Panc1 (cell line): ENCODE measurements around the gene RFX5. TPM values are rescaled to one million over a fixed set of nuclear protein-coding genes. Genes with fewer than 3 reads are reported as not detected.
"Not testable (repeated sequence)": the region's sequence is repeated elsewhere in the genome, so short reads cannot be mapped to it uniquely, and the experiment has no call there.

Source experiments
- ATAC-seq: fragments of 200-7000 bp; cut with Tn5 transposase; 2 replicates; pipeline ENCODE4 v1.9.1; 2020; ENCODE audit warnings: mild to moderate bottlenecking, moderate library complexity
- BruUV-seq: library from RNA; stranded (reverse); fragments of 400-500 nt; replicated peaks from 2 replicates; lab custom pipeline; 2021; lab: Mats Ljungman, UMichigan
- CTCF ChIA-PET: fragments of 300-600 bp; sonication (Branson Sonifier 250); formaldehyde crosslinking; loops from one replicate; lab custom pipeline; 2022; ENCODE audit warnings: antibody characterized with exemption; lab: Charles Lee
- POLR2A ChIA-PET: fragments of 300-600 bp; sonication (Branson Sonifier 250); formaldehyde crosslinking; loops from one replicate; lab custom pipeline; 2022; ENCODE audit warnings: antibody characterized with exemption; lab: Charles Lee
- DNase-seq: peaks from one replicate; pipeline ENCODE4 v3.0.0-alpha.2; 2010; ENCODE audit warnings: low read depth, low spot score
- H3K27ac ChIP-seq: 2 replicates; pipeline ENCODE4 v1.5.1; 2011; ENCODE audit warnings: mild to moderate bottlenecking, low read length, inconsistent platforms
- H3K27me3 ChIP-seq: fragments of 200-500 bp; sonication (Bioruptor generic); 2 replicates; pipeline ENCODE4 v1.6.0; 2014; ENCODE audit warnings: low read length, inconsistent platforms; ENCODE audit not compliant: control insufficient read depth, insufficient read depth
- H3K36me3 ChIP-seq: fragments of 200-500 bp; sonication (Bioruptor generic); 2 replicates; pipeline ENCODE4 v1.5.1; 2014; ENCODE audit warnings: inconsistent platforms, mild to moderate bottlenecking, low read length, moderate library complexity; ENCODE audit not compliant: control insufficient read depth, insufficient read depth
- H3K4me1 ChIP-seq: 2 replicates; pipeline ENCODE4 v1.5.1; 2011; ENCODE audit warnings: inconsistent platforms, mild to moderate bottlenecking, low read length, moderate library complexity; ENCODE audit not compliant: control insufficient read depth, insufficient read depth
- H3K4me3 ChIP-seq, 2 experiments: 2 replicates each; pipeline ENCODE4 v1.5.1; 2011 to 2012; ENCODE audit warnings: low read depth in 2 of 2, low read length in 2 of 2, mild to moderate bottlenecking in 2 of 2, inconsistent platforms in 1 of 2, moderate library complexity in 1 of 2
- H3K9me3 ChIP-seq: fragments of 200-500 bp; sonication (Bioruptor generic); 2 replicates; pipeline ENCODE4 v1.5.1; 2014; ENCODE audit warnings: low read depth, mild to moderate bottlenecking, inconsistent platforms, low read length, moderate library complexity; ENCODE audit not compliant: control insufficient read depth, insufficient read depth
- CTCF ChIP-seq: fragments of 450-650 bp; IDR thresholded peaks from 2 replicates; pipeline ENCODE4 v1.5.1; 2017; ENCODE audit warnings: mild to moderate bottlenecking
- POLR2AphosphoS5 ChIP-seq: IDR thresholded peaks from 2 replicates; pipeline ENCODE4 v1.6.1; 2012; ENCODE audit warnings: mild to moderate bottlenecking, low read depth, low read length, moderate library complexity
- SIN3A ChIP-seq: IDR thresholded peaks from 2 replicates; pipeline ENCODE4 v1.6.1; 2012; ENCODE audit warnings: low read depth, mild to moderate bottlenecking, low read length, moderate library complexity, borderline replicate concordance; ENCODE audit not compliant: insufficient read depth
- TCF7L2 ChIP-seq: IDR thresholded peaks from 2 replicates; pipeline ENCODE4 v1.6.1; 2011; ENCODE audit warnings: mild to moderate bottlenecking, low read depth, low read length, inconsistent platforms
- in situ Hi-C: cut with HindIII; loops from 2 replicates; pipeline ENCODE4 v1.10.0; 2016; ENCODE audit warnings: low sequenced_read_pairs, low pct_unique_long_range_greater_than_20kb
- intact Hi-C: fragments of 100-400 bp; cut with micrococcal nuclease; formaldehyde crosslinking; loops from one replicate; pipeline ENCODE4 v1.10.0; 2022; ENCODE audit not compliant: unreplicated experiment
- total RNA-seq: library from RNA; stranded (reverse); gene quantifications from one replicate; pipeline ENCODE4 v1.2.1, GENCODE V29; 2021; ENCODE audit not compliant: unreplicated experiment
- TF ChIP-seq, protein P1 (sequence below), 2 experiments: IDR thresholded peaks; 2 replicates each; pipeline ENCODE4 v1.6.1; 2011 to 2012; ENCODE audit warnings: low read depth in 2 of 2, control low read depth in 1 of 2, low read length in 1 of 2, mild to moderate bottlenecking in 1 of 2, moderate library complexity in 1 of 2; ENCODE audit not compliant: insufficient read depth in 1 of 2

The RFX5 gene
- total RNA-seq, 1 experiment from 2014 or later = 75.5 TPM

GRCh38 chr1:151352021-151352718 is 5.1 kb upstream of the RFX5 start:
- DNase-seq (no peak), ATAC-seq (no peak)
- ChIA-PET CTCF (interaction anchor here (0.6 kb wide), 2 partner anchors 17 to 51 kb away, joined by 4 to 9 read pairs; no protein-coding TSS in a partner anchor), POLR2A (no interaction called here)
- Histone ChIP-seq H3K36me3 (no peaks in the 10 kb centered on the region), H3K9me3 (peaks cover 6% of the 10 kb centered on the region; the same call in 1 of the 2 replicates), H3K4me1 (peaks cover 5% of the 10 kb centered on the region; the same call in 1 of the 2 replicates), H3K27ac (no peak overlapping the region), H3K4me3 (no peak overlapping the region), H3K27me3 (no peaks in the 10 kb centered on the region)
- in situ Hi-C loops (no loop called here), intact Hi-C loops (no loop called here)
- no TSS peak for BruUV-seq
- no peak for TF ChIP-seq CTCF
- TF ChIP-seq TCF7L2 = no peak
- TF ChIP-seq, protein P1, sequence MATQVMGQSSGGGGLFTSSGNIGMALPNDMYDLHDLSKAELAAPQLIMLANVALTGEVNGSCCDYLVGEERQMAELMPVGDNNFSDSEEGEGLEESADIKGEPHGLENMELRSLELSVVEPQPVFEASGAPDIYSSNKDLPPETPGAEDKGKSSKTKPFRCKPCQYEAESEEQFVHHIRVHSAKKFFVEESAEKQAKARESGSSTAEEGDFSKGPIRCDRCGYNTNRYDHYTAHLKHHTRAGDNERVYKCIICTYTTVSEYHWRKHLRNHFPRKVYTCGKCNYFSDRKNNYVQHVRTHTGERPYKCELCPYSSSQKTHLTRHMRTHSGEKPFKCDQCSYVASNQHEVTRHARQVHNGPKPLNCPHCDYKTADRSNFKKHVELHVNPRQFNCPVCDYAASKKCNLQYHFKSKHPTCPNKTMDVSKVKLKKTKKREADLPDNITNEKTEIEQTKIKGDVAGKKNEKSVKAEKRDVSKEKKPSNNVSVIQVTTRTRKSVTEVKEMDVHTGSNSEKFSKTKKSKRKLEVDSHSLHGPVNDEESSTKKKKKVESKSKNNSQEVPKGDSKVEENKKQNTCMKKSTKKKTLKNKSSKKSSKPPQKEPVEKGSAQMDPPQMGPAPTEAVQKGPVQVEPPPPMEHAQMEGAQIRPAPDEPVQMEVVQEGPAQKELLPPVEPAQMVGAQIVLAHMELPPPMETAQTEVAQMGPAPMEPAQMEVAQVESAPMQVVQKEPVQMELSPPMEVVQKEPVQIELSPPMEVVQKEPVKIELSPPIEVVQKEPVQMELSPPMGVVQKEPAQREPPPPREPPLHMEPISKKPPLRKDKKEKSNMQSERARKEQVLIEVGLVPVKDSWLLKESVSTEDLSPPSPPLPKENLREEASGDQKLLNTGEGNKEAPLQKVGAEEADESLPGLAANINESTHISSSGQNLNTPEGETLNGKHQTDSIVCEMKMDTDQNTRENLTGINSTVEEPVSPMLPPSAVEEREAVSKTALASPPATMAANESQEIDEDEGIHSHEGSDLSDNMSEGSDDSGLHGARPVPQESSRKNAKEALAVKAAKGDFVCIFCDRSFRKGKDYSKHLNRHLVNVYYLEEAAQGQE (IDR thresholded peaks at IDR 0.05; ENCODE audit: insufficient read depth in 1 of 2, low read depth in 2 of 2, low read length in 1 of 2) = no peak
- no peak for TF ChIP-seq POLR2AphosphoS5
- TF ChIP-seq SIN3A = no peak

- BruUV-seq = not testable (repeated sequence)
Measured at GRCh38 chr1:151350323-151350722, 3.3 kb upstream of the RFX5 start.

More at GRCh38 chr1:151350323-151350722, 3.3 kb upstream of the RFX5 start:
- H3K4me1 ChIP-seq = peaks cover 13% of the 10 kb centered on the region; the same call in 1 of the 2 replicates
- H3K4me3 ChIP-seq, intact Hi-C loops, CTCF ChIA-PET, H3K36me3 ChIP-seq, H3K27me3 ChIP-seq, H3K9me3 ChIP-seq, DNase-seq, in situ Hi-C loops, H3K27ac ChIP-seq, ATAC-seq: not testable (repeated sequence)
- POLR2A ChIA-PET = interaction anchor here (0.7 kb wide), 1 partner anchor 18 kb away, joined by 3 read pairs; no protein-coding TSS in a partner anchor
